IPS-15b (cell line): Measurements from ENCODE around the gene FOXI1.

Source experiments
- H3K27me3 ChIP-seq: one replicate; pipeline ENCODE4 v1.6.1; 2013; ENCODE audit warnings: low read length; ENCODE audit not compliant: control insufficient read depth, insufficient read depth
- H3K36me3 ChIP-seq: one replicate; pipeline ENCODE4 v1.6.1; 2013; ENCODE audit warnings: low read length; ENCODE audit not compliant: control insufficient read depth, insufficient read depth
- H3K4me1 ChIP-seq: one replicate; pipeline ENCODE4 v1.6.1; 2013; ENCODE audit warnings: mild to moderate bottlenecking, low read length; ENCODE audit not compliant: control insufficient read depth, insufficient read depth
- H3K4me3 ChIP-seq: one replicate; pipeline ENCODE4 v1.5.1; 2013; ENCODE audit warnings: low read depth, low read length
- H3K9ac ChIP-seq: one replicate; pipeline ENCODE4 v1.6.1; 2013; ENCODE audit warnings: low read depth, mild to moderate bottlenecking, low read length
- H3K9me3 ChIP-seq: one replicate; pipeline ENCODE4 v1.6.1; 2013; ENCODE audit warnings: mild to moderate bottlenecking, low read length; ENCODE audit not compliant: control insufficient read depth, insufficient read depth

Gene FOXI1

GRCh38 chr5:170147051-170147752, 41.5 kb downstream of the FOXI1 start:
- H3K36me3 ChIP-seq = no peaks in the 10 kb centered on the region
- H3K4me1 ChIP-seq = no peaks in the 10 kb centered on the region
- no peaks in the 10 kb centered on the region for H3K9me3 ChIP-seq
- no peak overlapping the region for H3K4me3 ChIP-seq
- H3K27me3 ChIP-seq = no peaks in the 10 kb centered on the region
- H3K9ac ChIP-seq = no peak overlapping the region

- Histone ChIP-seq H3K9me3 (no peaks in the 10 kb centered on the region), H3K4me1 (no peaks in the 10 kb centered on the region), H3K4me3 (no peak overlapping the region), H3K36me3 (no peaks in the 10 kb centered on the region), H3K27me3 (no peaks in the 10 kb centered on the region), H3K9ac (no peak overlapping the region)
Observed at GRCh38 chr5:170147753-170148264, 42.1 kb downstream of the FOXI1 start.

GRCh38 chr5:170148430-170149205, 42.9 kb downstream of the FOXI1 start:
- no peaks in the 10 kb centered on the region for H3K36me3 ChIP-seq
- H3K9ac ChIP-seq = no peak overlapping the region
- no peak overlapping the region for H3K4me3 ChIP-seq
- no peaks in the 10 kb centered on the region for H3K9me3 ChIP-seq
- no peaks in the 10 kb centered on the region for H3K4me1 ChIP-seq
- no peaks in the 10 kb centered on the region for H3K27me3 ChIP-seq

GRCh38 chr5:170149206-170149515, 43.5 kb downstream of the FOXI1 start:
- Histone ChIP-seq H3K4me1 (no peaks in the 10 kb centered on the region), H3K4me3 (no peak overlapping the region), H3K9me3 (no peaks in the 10 kb centered on the region), H3K9ac (no peak overlapping the region), H3K36me3 (no peaks in the 10 kb centered on the region), H3K27me3 (no peaks in the 10 kb centered on the region)

GRCh38 chr5:170150713-170151096, 45.0 kb downstream of the FOXI1 start:
- Histone ChIP-seq H3K36me3 (no peaks in the 10 kb centered on the region), H3K27me3 (no peaks in the 10 kb centered on the region), H3K9ac (no peak overlapping the region), H3K9me3 (no peaks in the 10 kb centered on the region), H3K4me3 (no peak overlapping the region), H3K4me1 (peaks cover 3% of the 10 kb centered on the region)

GRCh38 chr5:170151097-170151831, 45.6 kb downstream of the FOXI1 start:
- Histone ChIP-seq H3K9ac (no peak overlapping the region), H3K9me3 (no peaks in the 10 kb centered on the region), H3K27me3 (no peaks in the 10 kb centered on the region), H3K4me3 (no peak overlapping the region), H3K4me1 (peaks cover 3% of the 10 kb centered on the region), H3K36me3 (no peaks in the 10 kb centered on the region)

GRCh38 chr5:170152767-170153166, 47.1 kb downstream of the FOXI1 start:
- Histone ChIP-seq H3K4me3 (no peak overlapping the region), H3K4me1 (peaks cover 3% of the 10 kb centered on the region), H3K36me3 (no peaks in the 10 kb centered on the region), H3K9me3 (no peaks in the 10 kb centered on the region), H3K9ac (no peak overlapping the region), H3K27me3 (no peaks in the 10 kb centered on the region)

- Histone ChIP-seq H3K4me1 (peaks cover 3% of the 10 kb centered on the region), H3K9me3 (no peaks in the 10 kb centered on the region), H3K27me3 (no peaks in the 10 kb centered on the region), H3K36me3 (no peaks in the 10 kb centered on the region), H3K9ac (no peak overlapping the region), H3K4me3 (no peak overlapping the region)
Observed at GRCh38 chr5:170154297-170154696, 48.6 kb downstream of the FOXI1 start.

GRCh38 chr5:170154744-170155143, 49.0 kb downstream of the FOXI1 start:
- Histone ChIP-seq H3K9me3 (no peaks in the 10 kb centered on the region), H3K4me1 (peaks cover 3% of the 10 kb centered on the region), H3K36me3 (no peaks in the 10 kb centered on the region), H3K9ac (no peak overlapping the region), H3K4me3 (no peak overlapping the region), H3K27me3 (no peaks in the 10 kb centered on the region)

- Histone ChIP-seq H3K27me3 (no peaks in the 10 kb centered on the region), H3K4me1 (peaks cover 3% of the 10 kb centered on the region), H3K36me3 (no peaks in the 10 kb centered on the region), H3K9me3 (no peaks in the 10 kb centered on the region), H3K9ac (no peak overlapping the region), H3K4me3 (no peak overlapping the region)
Observed at GRCh38 chr5:170155771-170156170, 50.1 kb downstream of the FOXI1 start.

GRCh38 chr5:170159101-170159698, 53.5 kb downstream of the FOXI1 start:
- Histone ChIP-seq H3K4me1 (peaks cover 3% of the 10 kb centered on the region), H3K9ac (no peak overlapping the region), H3K27me3 (no peaks in the 10 kb centered on the region), H3K4me3 (no peak overlapping the region), H3K9me3 (no peaks in the 10 kb centered on the region), H3K36me3 (no peaks in the 10 kb centered on the region)
